ENCODE results near the gene ATF7. TPM values are rescaled to one million over a fixed set of nuclear protein-coding genes. Genes with fewer than 3 reads are reported as not detected.
A peak's percentile ranks its signal among the peaks of the same experiment; 100 is the strongest.

ATF7 gene
- polyA plus RNA-seq, 1 donor: 32.4 TPM

DNA sequence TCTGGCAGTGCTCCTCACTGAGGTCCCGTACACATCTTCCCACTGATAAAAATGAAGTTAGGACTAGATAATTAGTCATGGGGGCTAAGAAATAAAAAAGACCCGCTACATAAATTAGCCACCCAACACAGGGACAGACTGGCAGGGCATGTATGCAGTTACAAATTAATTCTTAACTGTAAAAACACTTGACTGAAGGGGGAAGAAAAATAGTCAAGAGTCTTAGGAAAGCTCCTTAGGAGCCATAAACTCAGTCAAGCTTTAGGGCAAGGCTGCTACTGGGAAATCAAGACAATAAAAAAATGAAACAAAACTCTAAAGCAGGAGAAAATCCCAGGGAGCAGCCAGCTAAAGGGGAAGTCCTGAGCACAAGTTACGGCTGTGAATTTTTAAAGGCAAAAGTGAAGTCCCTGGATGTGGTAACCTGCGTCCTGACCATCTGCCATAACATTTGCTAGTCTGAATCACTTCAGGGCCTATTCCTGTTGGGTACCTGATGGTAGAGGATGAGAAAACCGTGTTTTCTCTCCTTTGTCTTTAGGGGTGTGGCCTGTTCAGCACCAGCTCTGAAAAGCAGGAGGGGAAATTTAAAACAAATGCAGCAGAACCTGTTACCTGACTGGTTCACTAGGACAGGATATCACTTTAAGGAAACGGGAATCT lies 111.4 kb downstream of the ATF7 start:
- Histone ChIP-seq H3K36me3 (ENCODE audit: control insufficient read depth, insufficient read depth, low read length) (peaks cover 84% of the 10 kb centered on the region), H3K27me3 (ENCODE audit: control insufficient read depth, insufficient read depth, low read length) (no peaks in the 10 kb centered on the region), H3K4me1 (ENCODE audit: control insufficient read depth, insufficient read depth, low read length) (no peaks in the 10 kb centered on the region), H3K4me3 (ENCODE audit: low read length) (no peak overlapping the region), H3K27ac (ENCODE audit: low read length) (no peak overlapping the region), H3K9me3 (ENCODE audit: control insufficient read depth, low read depth, low read length) (no peaks in the 10 kb centered on the region)
- WGBS (ENCODE audit: insufficient coverage, low lambda C conversion rate): 93% methylated on average over 3 of the region's 6 CpGs
- DNase-seq: no peak

DNA sequence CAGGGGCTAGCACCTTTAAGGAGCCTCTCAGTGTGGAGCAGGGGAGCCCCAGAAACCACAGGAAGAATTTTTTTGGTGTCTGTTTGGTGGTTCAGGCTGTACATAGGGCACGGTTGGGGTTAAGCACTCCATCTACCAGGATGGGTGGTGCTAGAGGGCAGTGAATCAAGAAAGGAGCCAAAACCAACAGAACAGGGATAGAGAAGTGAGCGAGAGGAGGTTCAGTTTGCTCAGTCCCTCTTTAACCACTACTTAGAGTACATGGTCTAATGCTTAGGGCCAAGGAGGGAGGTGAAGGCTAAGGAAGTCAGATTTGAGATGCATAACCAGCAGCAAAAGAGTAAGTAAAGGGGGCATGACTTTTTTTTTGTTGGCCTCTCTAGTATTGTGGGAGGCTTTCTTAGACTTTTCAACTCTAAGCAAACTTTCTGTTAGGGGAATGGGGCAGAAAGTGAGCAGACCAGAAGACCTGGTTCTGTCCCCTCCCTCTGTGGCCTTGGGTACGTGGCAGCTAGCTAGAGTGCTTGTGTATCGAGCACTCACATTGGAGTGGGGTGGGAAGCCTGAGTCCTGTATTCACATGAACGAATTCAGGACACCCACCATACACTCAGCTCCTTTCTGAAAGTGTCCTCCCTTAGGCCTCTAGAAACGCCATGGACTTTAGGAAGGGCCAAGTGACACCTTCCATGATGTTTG lies 112.3 kb downstream of the ATF7 start:
- H3K36me3 ChIP-seq (ENCODE audit: control insufficient read depth, insufficient read depth, low read length): peaks cover 76% of the 10 kb centered on the region
- no peaks in the 10 kb centered on the region for H3K4me1 ChIP-seq (ENCODE audit: control insufficient read depth, insufficient read depth, low read length)
- no peaks in the 10 kb centered on the region for H3K27me3 ChIP-seq (ENCODE audit: control insufficient read depth, insufficient read depth, low read length)
- no peak overlapping the region for H3K27ac ChIP-seq (ENCODE audit: low read length)
- WGBS (ENCODE audit: insufficient coverage, low lambda C conversion rate): no CpG with 5 or more reads among the region's 6 CpGs
- H3K4me3 ChIP-seq (ENCODE audit: low read length): no peak overlapping the region
- DNase-seq: no peak
- H3K9me3 ChIP-seq (ENCODE audit: control insufficient read depth, low read depth, low read length): no peaks in the 10 kb centered on the region

DNA sequence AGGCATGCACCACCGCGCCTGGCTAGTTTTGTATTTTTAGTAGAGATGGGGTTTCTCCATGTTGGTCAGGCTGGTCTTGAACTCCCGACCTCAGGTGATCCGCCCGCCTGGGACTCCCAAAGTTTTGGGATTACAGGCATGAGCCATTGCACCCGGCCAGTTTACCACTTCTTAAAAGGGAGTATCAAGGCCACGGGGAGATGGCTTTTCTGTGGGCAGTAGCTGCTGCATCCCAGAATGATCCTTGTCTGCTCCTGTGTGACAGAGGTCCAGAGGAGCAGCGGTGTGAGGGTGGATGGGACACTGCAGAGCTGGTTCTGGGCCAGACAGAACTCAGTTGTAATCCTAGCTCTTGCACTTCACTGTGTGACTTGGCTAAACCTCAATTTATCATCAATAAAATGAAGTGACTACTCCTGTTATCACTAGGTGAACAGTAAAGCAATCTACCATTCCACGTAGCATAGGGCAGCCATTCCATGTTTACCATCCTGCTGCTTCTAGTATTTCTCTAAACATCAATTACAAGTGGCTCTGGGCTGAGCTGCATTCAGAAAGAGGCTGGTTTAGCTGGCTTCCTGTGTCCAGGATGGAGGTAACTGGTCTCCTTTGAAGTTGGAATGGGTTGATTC lies 115.9 kb downstream of the ATF7 start:
- Histone ChIP-seq H3K27me3 (ENCODE audit: control insufficient read depth, insufficient read depth, low read length) (no peaks in the 10 kb centered on the region), H3K27ac (ENCODE audit: low read length) (no peak overlapping the region), H3K36me3 (ENCODE audit: control insufficient read depth, insufficient read depth, low read length) (peaks cover 64% of the 10 kb centered on the region), H3K4me1 (ENCODE audit: control insufficient read depth, insufficient read depth, low read length) (peaks cover 2% of the 10 kb centered on the region), H3K9me3 (ENCODE audit: control insufficient read depth, low read depth, low read length) (no peaks in the 10 kb centered on the region), H3K4me3 (ENCODE audit: low read length) (no peak overlapping the region)
- WGBS (ENCODE audit: insufficient coverage, low lambda C conversion rate): no CpG with 5 or more reads among the region's 9 CpGs
- DNase-seq: no peak

DNA sequence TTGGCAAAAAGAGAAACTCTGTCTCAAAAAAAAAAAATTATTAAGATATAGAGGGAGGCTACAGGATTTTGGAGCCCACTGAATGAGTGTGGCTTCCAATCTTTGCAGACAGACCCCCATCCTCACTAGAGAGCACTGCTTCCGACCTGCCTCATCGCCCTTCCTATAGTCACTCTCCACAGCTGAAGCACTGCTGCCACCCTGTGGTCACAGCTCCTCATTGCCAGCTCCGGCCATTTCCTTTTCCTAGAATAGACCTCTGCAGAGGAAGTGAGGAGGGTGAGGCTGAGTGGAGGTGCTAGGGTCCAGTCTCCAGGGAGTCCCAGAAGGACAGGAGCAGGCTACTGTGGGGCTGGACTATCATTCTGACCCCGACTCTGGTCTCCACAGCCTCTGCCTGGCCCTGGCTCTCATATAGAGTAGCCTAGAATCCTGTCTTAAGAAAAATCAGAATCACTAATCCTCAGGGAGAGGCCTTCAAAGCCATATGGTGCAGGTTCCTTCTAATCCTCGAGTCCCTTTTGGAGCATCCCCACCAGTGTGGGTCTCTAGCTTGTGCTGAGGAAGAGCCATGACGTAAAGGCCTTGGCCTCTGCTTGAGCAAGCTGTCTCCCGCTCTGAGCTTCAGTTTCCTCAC lies 117.5 kb downstream of the ATF7 start:
- no peaks in the 10 kb centered on the region for H3K27me3 ChIP-seq (ENCODE audit: control insufficient read depth, insufficient read depth, low read length)
- peak; percentile 76 to 80 for DNase-seq
- H3K4me1 ChIP-seq (ENCODE audit: control insufficient read depth, insufficient read depth, low read length): peaks cover 2% of the 10 kb centered on the region
- H3K9me3 ChIP-seq (ENCODE audit: control insufficient read depth, low read depth, low read length): no peaks in the 10 kb centered on the region
- no peak overlapping the region for H3K27ac ChIP-seq (ENCODE audit: low read length)
- no CpG with 5 or more reads among the region's 7 CpGs for WGBS (ENCODE audit: insufficient coverage, low lambda C conversion rate)
- H3K4me3 ChIP-seq (ENCODE audit: low read length): no peak overlapping the region
- H3K36me3 ChIP-seq (ENCODE audit: control insufficient read depth, insufficient read depth, low read length): peaks cover 63% of the 10 kb centered on the region

DNA sequence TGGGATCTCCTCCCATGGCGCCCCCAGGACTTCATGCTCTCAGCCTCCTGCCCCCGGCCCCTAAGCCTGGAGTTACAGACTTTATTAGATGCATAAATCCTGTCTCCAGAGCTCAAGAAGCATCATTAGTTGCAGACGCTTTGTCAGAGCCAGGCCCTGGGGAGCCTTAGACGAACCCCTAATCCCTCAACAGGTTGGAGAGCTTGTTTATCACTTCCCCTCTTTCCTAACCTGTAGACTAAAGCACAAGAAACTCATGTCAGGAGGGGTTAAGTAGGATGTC lies 118.6 kb downstream of the ATF7 start:
- DNase-seq: no peak
- Histone ChIP-seq H3K9me3 (ENCODE audit: control insufficient read depth, low read depth, low read length) (no peaks in the 10 kb centered on the region), H3K4me3 (ENCODE audit: low read length) (no peak overlapping the region), H3K27me3 (ENCODE audit: control insufficient read depth, insufficient read depth, low read length) (no peaks in the 10 kb centered on the region), H3K36me3 (ENCODE audit: control insufficient read depth, insufficient read depth, low read length) (peaks cover 59% of the 10 kb centered on the region), H3K4me1 (ENCODE audit: control insufficient read depth, insufficient read depth, low read length) (peaks cover 2% of the 10 kb centered on the region), H3K27ac (ENCODE audit: low read length) (no peak overlapping the region)
- WGBS (ENCODE audit: insufficient coverage, low lambda C conversion rate): no CpG with 5 or more reads among the region's 4 CpGs

DNA sequence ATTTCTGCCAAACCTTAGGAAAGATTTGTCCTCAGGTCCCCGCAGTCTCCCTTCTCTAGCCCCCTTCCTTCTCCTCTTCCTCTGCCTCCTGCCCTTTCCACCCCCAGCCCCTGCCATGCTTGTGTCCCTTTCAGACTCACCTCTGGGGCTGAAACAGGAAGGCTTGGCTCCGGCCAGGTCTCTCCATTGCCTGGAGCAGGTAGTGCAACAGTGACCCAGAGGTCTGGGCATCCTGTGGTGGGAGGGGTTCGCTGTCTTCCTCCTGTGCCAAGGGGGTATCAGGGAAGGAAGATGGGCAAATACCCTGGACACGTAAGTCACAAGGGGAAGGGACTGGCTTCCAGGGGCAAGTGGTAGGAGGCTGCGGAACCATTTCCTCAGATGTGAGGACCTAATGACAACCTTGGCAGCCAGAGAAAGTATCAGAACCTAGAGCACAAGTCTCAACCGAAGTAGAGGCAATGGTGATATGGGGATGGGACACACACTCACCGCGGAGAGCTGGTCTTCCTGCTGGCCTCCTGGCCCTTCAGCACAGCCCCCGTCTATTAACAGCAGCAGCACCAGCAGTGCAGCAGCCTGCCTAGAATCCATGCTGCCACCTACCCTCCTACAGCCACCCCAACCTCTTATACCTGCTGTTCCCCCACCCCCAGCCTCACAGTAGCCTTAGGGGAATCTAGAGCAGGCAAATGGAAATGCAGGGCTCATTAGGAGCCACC lies 119.1 kb downstream of the ATF7 start, which contains the start of gene NPFF:
Gene NPFF, minus strand, starts transcription at position 604 of the 722 bp plus-strand sequence. Its CDS starts 10 bp downstream, at position 594.
- WGBS (ENCODE audit: insufficient coverage, low lambda C conversion rate): no CpG with 5 or more reads among the region's 9 CpGs
- no peak for DNase-seq
- peaks cover 54% of the 10 kb centered on the region for H3K36me3 ChIP-seq (ENCODE audit: control insufficient read depth, insufficient read depth, low read length)
- no peaks in the 10 kb centered on the region for H3K27me3 ChIP-seq (ENCODE audit: control insufficient read depth, insufficient read depth, low read length)
- no peaks in the 10 kb centered on the region for H3K9me3 ChIP-seq (ENCODE audit: control insufficient read depth, low read depth, low read length)
- H3K27ac ChIP-seq (ENCODE audit: low read length): no peak within 1 kb of the TSS
- peaks cover 6% of the 10 kb centered on the region for H3K4me1 ChIP-seq (ENCODE audit: control insufficient read depth, insufficient read depth, low read length)
- no peak within 1 kb of the TSS for H3K4me3 ChIP-seq (ENCODE audit: low read length)

DNA sequence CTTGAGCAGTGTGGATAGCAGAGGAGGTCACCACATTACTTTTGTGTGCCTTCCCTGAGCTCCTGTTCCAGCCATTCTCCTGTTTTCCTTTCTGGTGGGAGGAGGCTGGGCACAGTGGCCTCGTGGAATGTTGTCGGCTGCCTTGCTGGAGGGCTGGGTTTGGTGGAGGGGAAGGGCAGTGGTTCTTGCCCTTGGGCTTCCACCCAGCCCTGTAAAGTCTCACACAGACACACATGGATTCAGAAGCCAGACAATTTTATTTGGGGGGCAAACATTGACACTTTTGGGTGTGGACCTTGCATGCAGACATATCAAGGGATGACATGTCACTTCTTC lies 119.8 kb downstream of the ATF7 start:
- H3K4me3 ChIP-seq (ENCODE audit: low read length): no peak overlapping the region
- WGBS (ENCODE audit: insufficient coverage, low lambda C conversion rate): no CpG with 5 or more reads among the region's 2 CpGs
- no peaks in the 10 kb centered on the region for H3K9me3 ChIP-seq (ENCODE audit: control insufficient read depth, low read depth, low read length)
- H3K27ac ChIP-seq (ENCODE audit: low read length): no peak overlapping the region
- no peak for DNase-seq
- peaks cover 12% of the 10 kb centered on the region for H3K4me1 ChIP-seq (ENCODE audit: control insufficient read depth, insufficient read depth, low read length)
- H3K36me3 ChIP-seq (ENCODE audit: control insufficient read depth, insufficient read depth, low read length): peaks cover 48% of the 10 kb centered on the region
- no peaks in the 10 kb centered on the region for H3K27me3 ChIP-seq (ENCODE audit: control insufficient read depth, insufficient read depth, low read length)

DNA sequence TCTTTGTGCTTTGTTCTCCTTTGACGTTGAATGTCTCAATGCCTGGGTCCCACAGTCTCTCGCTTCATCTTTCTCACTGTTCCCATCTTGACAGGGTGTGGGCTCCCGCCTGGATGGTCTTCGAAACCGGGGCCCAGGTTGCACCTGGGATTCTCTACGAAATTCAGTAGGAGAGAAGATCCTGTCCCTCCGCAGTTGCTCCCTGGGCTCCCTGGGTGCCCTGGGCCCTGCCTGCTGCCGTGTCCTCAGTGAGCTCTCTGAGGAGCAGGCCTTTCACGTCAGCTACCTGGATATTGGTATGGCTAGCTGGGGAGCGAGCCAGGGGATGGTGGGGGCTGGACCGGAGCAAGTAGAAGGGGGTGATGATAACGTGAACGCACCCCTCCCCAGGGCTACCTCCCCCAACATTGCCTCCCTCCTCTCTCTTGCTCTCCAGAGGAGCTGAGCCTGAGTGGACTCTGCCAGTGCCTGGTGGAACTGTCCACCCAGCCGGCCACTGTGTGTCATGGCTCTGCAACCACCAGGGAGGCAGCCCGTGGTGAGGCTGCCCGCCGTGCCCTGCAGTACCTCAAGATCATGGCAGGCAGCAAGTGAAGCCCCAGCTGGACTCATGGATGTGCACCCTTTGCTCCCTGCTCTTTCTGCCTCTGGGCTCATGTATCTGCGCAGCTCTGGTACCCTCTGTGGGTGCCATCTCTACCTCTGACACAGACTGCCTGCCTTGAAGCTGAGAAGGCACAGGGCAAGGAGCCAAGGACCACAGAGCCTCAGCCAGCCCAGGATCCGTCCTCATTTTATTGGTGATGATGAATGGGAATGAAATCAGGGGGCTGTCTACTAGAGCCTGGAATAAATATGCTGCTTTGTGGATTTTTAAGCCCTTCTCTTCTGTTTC lies 120.4 kb downstream of the ATF7 start:
- Histone ChIP-seq H3K27ac (ENCODE audit: low read length) (no peak overlapping the region), H3K36me3 (ENCODE audit: control insufficient read depth, insufficient read depth, low read length) (peaks cover 47% of the 10 kb centered on the region), H3K9me3 (ENCODE audit: control insufficient read depth, low read depth, low read length) (no peaks in the 10 kb centered on the region), H3K27me3 (ENCODE audit: control insufficient read depth, insufficient read depth, low read length) (no peaks in the 10 kb centered on the region), H3K4me3 (ENCODE audit: low read length) (no peak overlapping the region), H3K4me1 (ENCODE audit: control insufficient read depth, insufficient read depth, low read length) (peaks cover 12% of the 10 kb centered on the region)
- no peak for DNase-seq
- 100% methylated on average over 2 of the region's 19 CpGs for WGBS (ENCODE audit: insufficient coverage, low lambda C conversion rate)

DNA sequence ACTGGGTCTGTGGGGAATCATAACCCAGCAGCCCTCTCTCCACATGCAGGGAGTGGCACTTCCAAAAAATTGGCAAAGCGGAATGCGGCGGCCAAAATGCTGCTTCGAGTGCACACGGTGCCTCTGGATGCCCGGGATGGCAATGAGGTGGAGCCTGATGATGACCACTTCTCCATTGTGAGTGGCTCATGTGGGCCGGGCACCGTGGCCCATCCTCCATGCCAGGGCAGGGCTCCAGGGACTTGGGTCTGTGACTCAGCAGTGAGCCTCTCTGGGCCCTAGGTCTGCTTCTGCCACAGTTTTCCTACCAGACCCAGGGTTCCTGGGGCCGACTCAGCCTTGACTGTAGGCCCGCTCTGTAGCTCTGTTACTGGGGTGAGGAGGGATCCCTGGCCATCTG lies 121.1 kb downstream of the ATF7 start:
- Histone ChIP-seq H3K4me3 (ENCODE audit: low read length) (no peak overlapping the region), H3K9me3 (ENCODE audit: control insufficient read depth, low read depth, low read length) (no peaks in the 10 kb centered on the region), H3K36me3 (ENCODE audit: control insufficient read depth, insufficient read depth, low read length) (peaks cover 42% of the 10 kb centered on the region), H3K27me3 (ENCODE audit: control insufficient read depth, insufficient read depth, low read length) (no peaks in the 10 kb centered on the region), H3K27ac (ENCODE audit: low read length) (no peak overlapping the region), H3K4me1 (ENCODE audit: control insufficient read depth, insufficient read depth, low read length) (peaks cover 13% of the 10 kb centered on the region)
- DNase-seq: no peak
- WGBS (ENCODE audit: insufficient coverage, low lambda C conversion rate): no CpG with 5 or more reads among the region's 10 CpGs
